ENCODE data around the gene BCL2. TPM values are rescaled to one million over a fixed set of nuclear protein-coding genes. Genes with fewer than 3 reads are reported as not detected.
A peak's percentile ranks its signal among the peaks of the same experiment; 100 is the strongest.

BCL2 gene
- total RNA-seq, 1 donor, result 4.2 TPM

GRCh38 chr18:63326011-63326410, 6.4 kb upstream of the BCL2 start:
- TF ChIP-seq CTCF (IDR thresholded peaks at IDR 0.05; ENCODE audit: insufficient read depth, low read length), result no peak
- no peak for DNase-seq (ENCODE audit: low read depth)
- no peak overlapping the region for H3K4me3 ChIP-seq (ENCODE audit: low read depth, low read length)

GRCh38 chr18:63325086-63325686, 5.6 kb upstream of the BCL2 start:
- TF ChIP-seq CTCF (IDR thresholded peaks at IDR 0.05; ENCODE audit: insufficient read depth, low read length), result no peak
- H3K4me3 ChIP-seq (ENCODE audit: low read depth, low read length), result no peak overlapping the region
- DNase-seq (ENCODE audit: low read depth), result no peak

GRCh38 chr18:63322908-63323634, 3.5 kb upstream of the BCL2 start:
- no peak overlapping the region for H3K4me3 ChIP-seq (ENCODE audit: low read depth, low read length)
- TF ChIP-seq CTCF (IDR thresholded peaks at IDR 0.05; ENCODE audit: insufficient read depth, low read length), result peak; percentile 74
- peak; percentile 87 for DNase-seq (ENCODE audit: low read depth)

- TF ChIP-seq CTCF (IDR thresholded peaks at IDR 0.05; ENCODE audit: insufficient read depth, low read length), result no peak
- DNase-seq (ENCODE audit: low read depth), result no peak
- no peak overlapping the region for H3K4me3 ChIP-seq (ENCODE audit: low read depth, low read length)
Measured at GRCh38 chr18:63322206-63322605, 2.6 kb upstream of the BCL2 start.

GRCh38 chr18:63321291-63321690, 1.7 kb upstream of the BCL2 start:
- no peak for TF ChIP-seq CTCF (IDR thresholded peaks at IDR 0.05; ENCODE audit: insufficient read depth, low read length)
- no peak for DNase-seq (ENCODE audit: low read depth)
- no peak overlapping the region for H3K4me3 ChIP-seq (ENCODE audit: low read depth, low read length)

- no peak for DNase-seq (ENCODE audit: low read depth)
- H3K4me3 ChIP-seq (ENCODE audit: low read depth, low read length), result peak overlapping the region; percentile 74
- TF ChIP-seq CTCF (IDR thresholded peaks at IDR 0.05; ENCODE audit: insufficient read depth, low read length), result no peak
Measured at GRCh38 chr18:63320975-63321265, 1.4 kb upstream of the BCL2 start.
